ENCODE data around the gene SPATA20. TPM values are rescaled to one million over a fixed set of nuclear protein-coding genes. Genes with fewer than 3 reads are reported as not detected.

Gene SPATA20
- total and polyA plus RNA-seq, 2 of the 4 experiments (the other 2 are of a cell fraction): 17.0 to 35.0 TPM

- POLR2A ChIA-PET (ENCODE audit: unreplicated experiment): no interaction called here
Measured at GRCh38 chr17:50585346-50585745, 38.4 kb downstream of the SPATA20 start.

More at GRCh38 chr17:50585346-50585745, 38.4 kb downstream of the SPATA20 start:
- Histone ChIP-seq H2BK15ac (ENCODE audit: low read depth, low read length) (no peak overlapping the region), H3K23ac (ENCODE audit: low read depth, low read length) (no peak overlapping the region), H3K4ac (ENCODE audit: low read depth, low read length) (no peak overlapping the region), H2AK5ac (ENCODE audit: low read depth, low read length) (no peak overlapping the region), H4K91ac (ENCODE audit: insufficient read depth, low read depth, low read length) (no peak overlapping the region), H4K5ac (ENCODE audit: low read depth, low read length) (no peak overlapping the region), H3K56ac (ENCODE audit: extremely low read depth, insufficient read depth, low read length) (no peak overlapping the region), H3K4me2 (ENCODE audit: low read depth, low read length) (no peak overlapping the region), H3K14ac (replicated peaks; ENCODE audit: low read depth, low read length) (no peak overlapping the region), H2BK5ac (ENCODE audit: low read depth, low read length, poor library complexity, severe bottlenecking) (no peak overlapping the region), H2AK9ac (replicated peaks; ENCODE audit: low read depth, low read length, poor library complexity) (no peak overlapping the region), H2BK120ac (ENCODE audit: low read depth, low read length) (no peak overlapping the region), H2BK20ac (ENCODE audit: low read depth, low read length) (no peak overlapping the region), H3K36me3 (ENCODE audit: control insufficient read depth, insufficient read depth, low read length) (no peaks in the 10 kb centered on the region), H3K27ac (ENCODE audit: insufficient read depth, low read length) (no peak overlapping the region), H4K8ac (ENCODE audit: low read depth in 2 of 2, low read length in 2 of 2) (no peak overlapping the region), H4K20me1 (ENCODE audit: insufficient read depth, low read length) (no peaks in the 10 kb centered on the region), H3K9me3 (ENCODE audit: control insufficient read depth, insufficient read depth, low read length) (no peaks in the 10 kb centered on the region), H3K4me1 (ENCODE audit: control insufficient read depth, insufficient read depth, low read length) (peaks cover 2% of the 10 kb centered on the region; the same call in 1 of the 2 replicates), H3K27me3 (ENCODE audit: control insufficient read depth, insufficient read depth, low read length) (peaks cover 60% of the 10 kb centered on the region), H3K79me1 (ENCODE audit: low read depth in 1 of 2, low read length in 2 of 2) (no peaks in the 10 kb centered on the region), H2AFZ (replicated peaks; ENCODE audit: low read length, poor library complexity) (peak overlapping the region; percentile 39), H3K18ac (ENCODE audit: low read depth, low read length) (no peak overlapping the region), H3K9me1 (ENCODE audit: insufficient read depth, low read length) (0 out of 2 replicates have a peak, but pooled peaks cover 5% of the 10 kb centered on the region), H3K4me3 (ENCODE audit: insufficient read depth, low read depth, low read length) (no peak overlapping the region), H3K9ac (ENCODE audit: low read depth, low read length) (no peak overlapping the region)
- BruUV-seq (replicated peaks): no TSS peak
- intact Hi-C loops (cut with micrococcal nuclease) (no loop called here), dilution Hi-C loops (cut with HindIII; ENCODE audit: low sequenced_read_pairs, unreplicated experiment) (no loop called here), in situ Hi-C loops (cut with MboI; ENCODE audit: low sequenced_read_pairs) (no loop called here)
- DNase-seq: no peak
- 60% methylated on average over 1 of the region's 4 CpGs; no CpG with 5 or more reads in 1 of the 2 experiments for WGBS, 2 experiments (ENCODE audit: extremely low coverage in 2 of 2, insufficient read length in 1 of 2)
- ATAC-seq (ENCODE audit: low read depth): no peak
- CTCF ChIA-PET: no interaction called here
- no peak for TF ChIP-seq CEBPB (IDR thresholded peaks at IDR 0.05; ENCODE audit: low read depth, low read length)
